ENCODE results near the gene FOXN1.
"Not testable (repeated sequence)": the region's sequence is repeated elsewhere in the genome, so short reads cannot be mapped to it uniquely, and the experiment has no call there.

FOXN1 gene, protein sequence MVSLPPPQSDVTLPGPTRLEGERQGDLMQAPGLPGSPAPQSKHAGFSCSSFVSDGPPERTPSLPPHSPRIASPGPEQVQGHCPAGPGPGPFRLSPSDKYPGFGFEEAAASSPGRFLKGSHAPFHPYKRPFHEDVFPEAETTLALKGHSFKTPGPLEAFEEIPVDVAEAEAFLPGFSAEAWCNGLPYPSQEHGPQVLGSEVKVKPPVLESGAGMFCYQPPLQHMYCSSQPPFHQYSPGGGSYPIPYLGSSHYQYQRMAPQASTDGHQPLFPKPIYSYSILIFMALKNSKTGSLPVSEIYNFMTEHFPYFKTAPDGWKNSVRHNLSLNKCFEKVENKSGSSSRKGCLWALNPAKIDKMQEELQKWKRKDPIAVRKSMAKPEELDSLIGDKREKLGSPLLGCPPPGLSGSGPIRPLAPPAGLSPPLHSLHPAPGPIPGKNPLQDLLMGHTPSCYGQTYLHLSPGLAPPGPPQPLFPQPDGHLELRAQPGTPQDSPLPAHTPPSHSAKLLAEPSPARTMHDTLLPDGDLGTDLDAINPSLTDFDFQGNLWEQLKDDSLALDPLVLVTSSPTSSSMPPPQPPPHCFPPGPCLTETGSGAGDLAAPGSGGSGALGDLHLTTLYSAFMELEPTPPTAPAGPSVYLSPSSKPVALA

DNA sequence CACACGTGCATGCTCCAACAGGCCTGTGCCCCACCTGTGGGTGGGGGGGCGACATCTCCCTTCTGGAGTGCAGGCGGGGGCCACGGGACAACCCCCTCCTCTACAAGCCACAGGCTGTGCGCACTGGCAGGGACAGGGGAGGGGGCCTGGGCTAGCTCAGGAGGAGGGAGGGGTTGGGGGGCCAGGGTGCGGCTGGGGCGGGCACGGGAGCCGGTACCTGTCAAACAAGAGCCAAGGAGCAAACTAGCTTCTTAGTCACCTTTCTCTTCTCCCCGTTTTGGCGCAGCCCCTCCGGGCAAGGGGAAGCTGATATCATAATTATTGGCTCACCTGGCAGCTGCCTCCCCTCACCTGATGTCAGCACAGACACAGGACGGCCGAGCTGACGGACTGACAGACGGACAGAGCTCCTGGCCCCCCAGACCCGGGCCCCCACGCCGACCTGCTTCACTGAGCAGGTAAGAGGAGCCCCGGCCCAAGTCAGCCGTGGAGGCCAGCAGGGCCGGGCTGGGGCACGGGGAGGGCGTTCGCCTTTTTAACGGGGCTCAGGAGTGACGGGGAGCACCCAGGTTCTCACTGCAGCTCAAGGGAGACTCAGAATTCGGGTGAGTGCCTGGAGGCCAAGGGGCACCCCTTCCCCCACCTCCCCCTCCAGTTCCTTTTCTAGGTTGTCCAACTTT lies at the start of gene FOXN1:
TSS of gene FOXN1 (plus strand) at position 363 of the 680 bp plus-strand sequence. CDS start 17,622 bp downstream, outside the sequence.
- no peak for DNase-seq

DNA sequence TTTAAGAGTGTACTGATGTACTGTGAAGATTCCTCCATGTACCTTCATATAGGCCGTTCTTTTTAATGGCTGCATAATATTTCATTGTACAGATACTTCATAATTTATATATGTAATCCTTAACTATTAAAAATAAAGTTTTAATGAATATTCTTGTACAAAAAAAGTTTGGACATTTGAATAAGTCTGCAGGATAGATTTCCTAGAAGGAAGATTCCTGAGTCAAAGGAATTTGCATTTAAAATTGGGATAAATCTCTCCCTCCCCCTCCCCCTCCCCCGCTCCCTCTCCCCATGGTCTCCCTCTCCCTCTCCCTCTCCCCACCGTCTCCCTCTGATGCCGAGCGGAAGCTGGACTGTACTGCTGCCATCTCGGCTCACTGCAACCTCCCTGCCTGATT lies 48.3 kb upstream of the FOXN1 start:
- DNase-seq, result no peak

DNA sequence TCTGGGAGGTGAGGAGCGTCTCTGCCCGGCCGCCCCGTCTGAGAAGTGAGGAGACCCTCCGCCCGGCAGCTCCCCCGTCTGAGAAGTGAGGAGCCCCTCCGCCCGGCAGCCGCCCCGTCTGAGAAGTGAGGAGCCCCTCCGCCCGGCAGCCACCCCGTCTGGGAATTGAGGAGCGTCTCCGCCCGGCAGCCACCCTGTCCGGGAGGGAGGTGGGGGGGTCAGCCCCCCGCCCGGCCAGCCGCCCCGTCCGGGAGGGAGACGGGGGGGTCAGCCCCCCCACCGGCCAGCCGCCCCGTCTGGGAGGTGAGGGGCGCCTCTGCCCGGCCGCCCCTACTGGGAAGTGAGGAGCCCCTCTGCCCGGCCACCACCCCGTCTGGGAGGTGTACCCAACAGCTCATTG lies 47.3 kb upstream of the FOXN1 start:
- not testable (repeated sequence) for DNase-seq

DNA sequence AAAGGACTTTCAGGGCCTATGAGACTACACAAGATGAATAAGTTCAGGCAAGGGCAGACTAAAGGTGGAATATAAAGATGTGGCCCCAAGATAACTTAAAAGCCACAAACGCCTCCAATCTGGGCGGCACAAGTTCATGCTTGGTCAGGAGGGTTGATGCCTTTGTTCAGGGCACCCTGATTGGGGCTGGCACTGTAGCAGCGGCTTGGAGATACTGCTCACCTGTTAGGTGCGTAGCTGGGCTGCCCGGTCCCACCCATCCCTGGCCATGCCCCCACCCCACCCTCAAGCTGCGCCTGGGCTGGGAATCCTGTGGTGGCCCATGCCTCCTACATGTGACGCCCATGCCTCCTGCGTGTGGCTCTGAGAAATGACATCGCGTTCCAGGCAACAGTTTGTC lies 45.2 kb upstream of the FOXN1 start:
- DNase-seq, result no peak

DNA sequence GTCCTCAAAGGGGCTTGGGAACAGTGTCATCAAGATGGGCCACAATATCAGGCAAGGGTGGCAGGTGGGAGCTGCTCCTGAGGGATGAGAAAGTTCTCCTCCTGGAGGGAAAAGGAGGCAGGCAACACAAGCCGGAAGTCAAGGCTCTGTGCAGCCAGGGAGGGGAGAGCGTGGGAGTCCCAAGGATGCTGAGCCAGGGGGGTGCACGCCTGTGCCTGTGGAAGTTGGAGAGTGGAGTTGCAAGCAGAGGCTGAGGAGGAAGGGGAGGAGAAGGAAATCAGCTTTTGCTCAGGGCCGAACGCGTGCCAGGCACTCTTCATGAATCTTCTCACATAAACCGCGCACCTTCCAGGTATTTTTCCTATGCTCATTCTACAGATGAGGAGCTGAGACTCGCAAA lies 40.1 kb upstream of the FOXN1 start:
- no peak for DNase-seq

DNA sequence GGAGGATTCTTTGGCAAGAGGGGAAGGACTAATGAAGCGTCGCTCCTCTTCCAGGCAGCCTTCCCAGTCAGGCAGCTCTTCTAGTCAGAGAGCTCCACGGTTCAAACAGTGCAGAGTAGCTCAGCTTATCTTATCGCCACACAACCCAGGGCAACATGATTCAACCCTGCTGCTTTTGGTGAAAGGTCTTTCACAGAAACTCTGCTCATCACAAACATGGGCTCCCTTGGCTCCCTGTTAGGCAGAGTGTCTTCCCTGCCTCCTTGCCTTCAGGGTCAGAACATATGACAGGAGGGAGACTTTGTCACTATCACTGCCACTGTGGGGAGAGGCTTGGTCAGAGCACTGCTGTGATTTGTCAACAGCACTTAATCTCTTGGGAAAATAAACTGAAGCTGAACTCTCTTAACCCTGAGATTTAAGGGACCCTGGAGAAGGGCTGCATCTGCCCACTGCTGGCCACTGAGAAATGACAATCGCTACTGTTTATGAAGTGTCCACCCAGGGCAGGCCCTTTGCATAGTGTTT lies 39.6 kb upstream of the FOXN1 start:
- DNase-seq, result no peak

DNA sequence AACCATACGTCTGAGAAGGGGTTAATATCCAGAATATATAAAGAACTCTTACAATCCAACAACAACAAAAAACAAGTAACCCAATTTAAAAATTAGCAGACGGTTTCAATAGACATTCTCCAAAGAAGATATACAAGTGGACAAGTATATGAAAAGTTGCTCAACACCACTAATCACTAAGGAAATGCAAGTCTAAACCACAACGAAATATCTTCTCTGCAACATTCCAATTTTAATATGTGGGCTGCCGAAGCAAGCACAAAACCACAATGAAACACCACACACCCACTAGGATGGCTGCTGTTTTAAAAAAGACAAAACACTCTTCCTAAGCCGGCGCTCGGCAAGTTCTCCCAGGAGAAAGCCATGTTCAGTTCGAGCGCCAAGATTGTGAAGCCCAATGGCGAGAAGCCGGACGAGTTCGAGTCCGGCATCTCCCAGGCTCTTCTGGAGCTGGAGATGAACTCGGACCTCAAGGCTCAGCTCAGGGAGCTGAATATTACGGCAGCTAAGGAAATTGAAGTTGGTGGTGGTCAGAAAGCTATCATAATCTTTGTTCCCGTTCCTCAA lies 38.6 kb upstream of the FOXN1 start:
- DNase-seq, result no peak

DNA sequence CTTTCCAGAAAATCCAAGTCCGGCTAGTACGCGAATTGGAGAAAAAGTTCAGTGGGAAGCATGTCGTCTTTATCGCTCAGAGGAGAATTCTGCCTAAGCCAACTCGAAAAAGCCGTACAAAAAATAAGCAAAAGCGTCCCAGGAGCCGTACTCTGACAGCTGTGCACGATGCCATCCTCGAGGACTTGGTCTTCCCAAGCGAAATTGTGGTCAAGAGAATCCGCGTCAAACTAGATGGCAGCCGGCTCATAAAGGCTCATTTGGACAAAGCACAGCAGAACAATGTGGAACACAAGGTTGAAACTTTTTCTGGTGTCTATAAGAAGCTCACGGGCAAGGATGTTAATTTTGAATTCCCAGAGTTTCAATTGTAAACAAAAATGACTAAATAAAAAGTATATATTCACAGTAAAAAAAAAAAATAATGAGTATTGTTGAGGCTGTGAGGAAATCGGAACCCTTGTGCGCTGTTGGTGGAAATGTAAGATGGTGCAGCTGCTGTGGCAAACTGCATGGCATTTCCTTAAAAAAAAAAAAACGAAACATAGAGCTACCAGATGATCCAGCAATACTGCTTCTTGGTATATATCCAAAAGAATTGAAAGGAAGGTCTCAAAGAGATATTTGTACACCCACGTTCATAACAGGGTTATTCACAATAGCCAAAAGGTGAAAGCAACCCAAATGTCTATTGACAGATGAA lies 38.0 kb upstream of the FOXN1 start:
- DNase-seq, result not testable (repeated sequence)

DNA sequence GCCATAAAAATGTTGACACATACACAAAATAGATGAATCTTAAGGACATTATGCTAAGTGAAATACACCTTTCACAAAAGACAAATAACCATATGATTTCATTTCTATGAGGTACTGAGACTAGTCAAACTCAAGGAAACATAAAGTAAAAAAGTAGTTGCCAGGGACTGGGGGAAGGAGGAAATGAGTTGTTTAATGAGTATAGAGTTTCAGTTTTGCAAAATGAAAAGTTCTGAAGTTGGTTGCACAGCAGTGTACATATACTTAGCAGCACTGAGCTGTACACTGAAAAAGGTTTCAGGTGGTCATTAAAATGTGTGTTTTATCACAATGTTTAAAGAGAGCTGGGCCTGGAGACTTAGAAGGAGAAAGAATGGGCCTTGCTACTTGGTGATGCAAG lies 37.4 kb upstream of the FOXN1 start:
- DNase-seq, result no peak

DNA sequence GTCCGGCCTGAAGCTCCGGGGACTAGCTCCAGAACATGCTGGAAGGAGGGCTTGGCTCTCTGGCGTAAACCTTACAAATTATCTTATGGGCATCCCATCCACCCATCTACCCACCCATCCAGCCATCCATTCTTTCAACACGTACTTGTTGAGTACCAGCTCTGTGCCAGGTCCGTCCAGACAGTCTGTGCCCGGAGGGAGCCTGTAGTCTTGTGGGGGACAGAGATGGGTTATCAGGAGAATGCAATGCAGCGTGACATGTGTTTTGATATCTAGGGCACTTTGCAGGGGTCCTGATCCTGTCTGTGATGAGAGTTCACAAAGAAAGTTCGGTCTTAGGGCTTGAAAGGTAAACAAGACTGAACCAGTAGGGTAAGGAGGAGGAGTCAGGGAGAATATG lies 36.8 kb upstream of the FOXN1 start:
- no peak for DNase-seq

DNA sequence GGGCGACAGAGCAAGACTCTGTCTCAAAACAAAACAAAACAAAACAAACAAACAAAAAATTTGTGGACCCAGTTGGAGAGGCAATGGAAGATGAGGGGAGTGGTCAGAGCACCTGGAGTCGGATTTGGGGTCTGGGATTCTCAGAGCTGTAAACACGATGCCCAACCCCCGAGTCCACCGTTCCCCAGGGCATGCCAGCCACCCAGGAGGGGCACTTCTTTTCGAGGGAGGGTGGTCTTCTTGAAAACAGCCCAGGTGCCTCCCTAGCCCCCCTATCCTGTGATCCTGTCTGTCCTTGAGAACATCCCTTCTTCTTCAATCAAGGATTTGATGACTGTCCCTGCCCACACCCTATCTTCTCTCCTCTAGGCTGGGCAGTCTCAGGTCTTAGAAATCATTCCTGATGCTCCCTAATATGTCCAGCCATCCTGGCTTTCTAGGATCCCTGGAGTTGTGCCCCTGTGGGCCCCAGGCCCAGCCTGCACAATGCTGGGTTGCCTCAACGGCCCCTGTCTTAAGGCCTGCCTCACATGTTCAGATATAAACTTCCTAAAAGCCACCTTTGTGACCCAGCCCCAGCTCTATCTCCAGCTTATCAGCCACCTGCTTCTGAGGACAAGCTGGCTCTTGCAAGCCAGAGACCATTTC lies 35.8 kb upstream of the FOXN1 start:
- DNase-seq, result no peak

DNA sequence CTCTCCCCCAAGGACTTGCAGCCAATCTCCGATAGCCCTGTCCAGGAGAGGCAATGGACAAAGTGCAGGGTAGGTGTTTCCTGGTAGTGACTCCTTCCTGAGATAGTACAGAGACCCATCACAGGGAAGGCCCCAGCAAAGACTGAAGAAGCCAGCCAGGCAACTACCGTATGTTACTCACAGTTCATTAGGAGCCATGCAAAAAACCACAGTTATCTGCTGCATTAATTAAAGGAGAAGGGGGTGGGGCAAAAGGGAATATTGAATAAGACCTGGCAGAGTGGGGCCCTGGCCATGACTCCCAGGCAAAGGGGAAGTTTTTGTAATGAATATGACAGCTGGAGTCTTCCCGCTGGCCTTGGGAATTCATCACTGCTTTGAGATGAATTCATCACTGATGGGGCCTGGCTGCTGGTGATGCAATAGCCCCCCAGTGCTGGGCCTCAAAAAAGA lies 35.2 kb upstream of the FOXN1 start:
- no peak for DNase-seq

DNA sequence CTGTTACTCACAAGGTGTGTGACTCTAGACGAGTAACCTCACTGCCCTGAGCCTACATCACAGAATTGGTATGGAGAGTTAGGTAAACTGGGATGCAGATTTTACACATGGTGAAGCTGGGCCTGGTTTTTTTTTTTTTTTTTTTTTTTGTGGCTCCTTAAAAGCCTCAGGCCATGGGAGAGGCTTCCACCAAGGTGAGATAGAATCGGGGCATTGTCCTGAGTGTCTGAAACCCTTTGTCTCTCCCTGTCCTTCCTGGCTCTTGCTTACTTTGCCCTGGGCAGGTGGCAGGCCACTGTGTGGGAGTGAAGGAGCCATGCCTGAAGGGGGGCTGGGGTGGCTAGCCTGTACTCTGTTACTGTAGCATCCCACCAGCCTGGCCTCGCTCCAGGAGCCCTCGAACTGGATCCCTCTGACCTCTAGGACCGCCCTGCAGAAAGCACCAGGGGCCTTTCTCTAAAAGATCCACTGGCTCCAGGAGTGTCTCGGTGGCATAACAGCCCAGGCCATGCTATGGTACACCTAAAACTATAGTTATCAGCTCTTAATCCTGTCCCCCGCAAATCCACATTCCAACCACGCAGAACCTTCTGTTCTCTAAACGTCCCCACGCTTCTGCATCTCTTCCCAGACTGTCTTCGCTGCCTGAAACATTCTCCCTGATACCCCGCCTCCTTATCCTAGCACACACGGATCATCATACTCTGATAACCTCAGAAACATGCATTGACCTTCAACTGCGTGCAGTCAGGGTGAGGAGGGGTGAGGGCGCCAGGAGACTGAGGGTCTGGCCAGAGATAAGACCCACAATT lies 34.4 kb upstream of the FOXN1 start:
- DNase-seq, result no peak

DNA sequence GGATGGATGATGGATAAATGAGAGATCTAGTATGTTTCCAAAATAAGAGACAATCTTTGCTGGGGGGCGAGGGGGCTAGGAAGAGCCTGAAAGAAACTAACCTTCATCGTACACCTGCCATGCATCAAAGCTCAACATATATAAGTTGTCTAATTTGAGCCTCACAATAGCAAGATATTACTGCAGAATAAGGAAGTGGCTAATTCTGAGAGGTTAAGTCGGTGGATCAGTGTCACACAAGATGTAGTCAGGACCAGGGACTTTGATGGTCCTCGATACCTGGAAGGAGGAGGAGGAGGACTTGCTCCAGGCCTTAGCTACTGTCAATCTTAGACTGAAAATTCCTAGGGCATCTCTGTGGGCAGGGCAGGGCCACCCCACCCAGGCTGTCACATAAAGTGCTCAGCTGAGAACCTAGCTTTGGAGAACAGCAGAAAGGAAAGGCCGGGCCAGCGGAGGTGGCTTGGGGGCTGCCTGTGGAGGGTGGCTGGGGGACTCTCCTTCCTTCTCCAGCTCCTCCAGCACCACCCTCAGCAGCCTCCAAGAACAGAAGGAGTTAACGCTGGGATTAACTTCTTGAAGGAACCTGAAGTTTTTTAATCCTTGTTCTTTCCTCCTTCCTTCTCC lies 33.2 kb upstream of the FOXN1 start:
- no peak for DNase-seq

DNA sequence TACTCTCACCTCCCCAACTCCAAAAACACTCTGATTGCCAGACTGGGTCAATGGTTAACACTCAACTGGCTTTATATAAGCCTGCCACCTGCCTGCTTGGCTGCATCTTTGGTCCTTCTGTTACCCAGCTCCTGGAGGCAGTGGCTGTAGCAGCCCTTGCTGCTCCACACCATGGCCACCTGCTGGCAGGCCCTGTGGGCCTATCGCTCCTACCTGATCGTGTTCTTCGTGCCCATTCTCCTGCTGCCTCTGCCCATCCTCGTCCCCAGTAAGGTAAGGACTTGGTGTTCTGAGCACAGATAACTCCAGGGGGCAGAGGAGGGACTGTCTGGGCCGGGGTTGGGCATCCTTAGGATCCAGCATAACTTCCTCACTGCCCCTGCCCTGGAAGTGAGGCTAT lies 32.6 kb upstream of the FOXN1 start, which contains the start of gene SLC13A2:
TSS of gene SLC13A2 (plus strand) at position 103 of the 400 bp plus-strand sequence. CDS start at position 172, 69 bp downstream.
- DNase-seq, result no peak

DNA sequence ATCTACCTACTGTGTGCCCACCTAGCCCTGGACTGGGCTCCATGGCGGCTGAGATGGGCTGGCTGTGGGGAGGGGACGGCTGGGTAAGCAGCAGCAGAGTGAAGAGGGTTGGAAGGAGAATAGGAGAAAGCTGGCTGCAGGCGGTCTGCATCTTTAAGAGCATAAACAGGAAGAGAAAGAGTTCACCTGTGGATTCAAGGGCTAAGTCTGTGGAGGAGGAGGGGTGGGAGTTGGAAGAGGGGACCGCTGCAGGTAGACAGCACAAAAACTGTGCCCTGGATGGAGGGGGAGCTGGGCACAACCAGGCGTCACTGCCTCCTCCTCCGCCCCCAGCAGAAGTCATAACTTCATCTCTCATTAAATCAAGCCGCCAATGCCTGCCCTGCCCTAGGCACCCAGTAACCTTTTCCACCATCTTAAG lies 32.0 kb upstream of the FOXN1 start:
- DNase-seq, result no peak

DNA sequence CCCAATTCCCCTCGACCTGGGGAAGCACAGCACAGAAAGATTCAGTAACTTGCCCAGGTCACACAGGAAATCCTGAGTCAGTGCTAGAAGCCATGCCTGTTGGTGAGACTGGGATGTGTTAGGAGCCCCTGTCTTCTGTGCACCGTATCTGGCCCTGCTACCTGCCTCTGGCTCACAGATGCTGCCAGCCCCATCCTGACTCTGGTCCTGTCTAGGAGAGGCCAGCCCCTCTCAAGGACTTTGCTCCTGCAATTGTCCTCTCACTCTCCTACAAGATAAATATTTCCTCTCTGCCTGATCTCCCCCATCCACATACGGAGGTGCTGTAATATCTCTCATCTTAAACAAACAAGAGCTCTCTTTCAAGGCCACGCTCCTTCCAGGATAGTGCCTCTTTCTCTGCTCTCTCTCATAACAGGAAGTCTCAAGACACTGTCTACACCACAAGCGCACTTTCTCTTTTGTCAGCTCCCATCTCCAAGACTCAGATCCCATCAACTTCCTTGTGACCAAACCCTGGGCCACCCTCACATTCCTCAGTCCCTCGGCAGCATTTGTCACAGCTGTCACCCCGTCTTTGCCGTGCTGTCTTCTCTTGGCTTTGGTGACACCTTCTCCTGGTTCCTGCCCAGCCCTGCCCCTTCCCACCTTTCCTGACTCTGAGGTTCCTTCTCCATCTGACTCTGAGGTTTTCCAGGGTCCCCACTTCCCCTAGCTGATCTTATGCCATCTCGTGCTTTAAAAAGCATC lies 30.8 kb upstream of the FOXN1 start:
- DNase-seq, result no peak

DNA sequence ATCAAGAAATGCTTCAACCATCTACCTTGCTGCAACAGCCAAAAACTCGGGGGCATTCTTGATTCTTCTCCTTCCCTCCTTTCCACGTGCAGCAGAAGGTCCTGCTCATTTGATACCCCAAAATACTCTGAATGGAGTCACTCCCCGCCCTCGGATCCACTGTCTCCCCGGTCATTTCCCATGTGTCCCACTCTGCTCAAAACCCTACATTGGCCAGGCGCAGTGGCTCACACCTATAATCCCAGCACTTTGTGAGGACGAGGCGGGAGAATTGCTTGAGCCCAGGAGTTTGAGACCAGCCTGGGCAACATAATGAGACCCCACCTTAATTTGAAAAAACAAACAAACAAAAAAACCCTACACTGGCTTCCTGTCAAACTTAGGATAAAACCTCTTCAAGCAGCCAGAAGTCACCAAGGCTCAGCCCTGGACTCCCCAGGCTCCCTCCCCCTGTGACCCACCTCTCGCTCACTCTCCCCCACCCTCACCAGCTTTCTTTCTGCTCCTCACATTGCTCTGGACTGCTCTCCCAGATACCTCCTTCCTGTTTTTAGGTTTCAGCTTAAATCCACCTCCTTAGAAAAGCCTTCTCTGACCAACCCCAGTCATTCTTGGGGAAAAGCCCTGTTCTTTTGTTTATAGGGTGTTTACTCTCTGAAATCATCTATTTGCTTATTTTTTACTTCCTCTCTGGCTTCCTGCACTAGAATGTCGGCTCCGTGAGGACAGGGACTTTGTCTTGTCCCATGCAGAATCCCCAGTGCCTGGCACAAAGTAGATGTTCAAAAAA lies 29.9 kb upstream of the FOXN1 start:
- DNase-seq, result no peak

DNA sequence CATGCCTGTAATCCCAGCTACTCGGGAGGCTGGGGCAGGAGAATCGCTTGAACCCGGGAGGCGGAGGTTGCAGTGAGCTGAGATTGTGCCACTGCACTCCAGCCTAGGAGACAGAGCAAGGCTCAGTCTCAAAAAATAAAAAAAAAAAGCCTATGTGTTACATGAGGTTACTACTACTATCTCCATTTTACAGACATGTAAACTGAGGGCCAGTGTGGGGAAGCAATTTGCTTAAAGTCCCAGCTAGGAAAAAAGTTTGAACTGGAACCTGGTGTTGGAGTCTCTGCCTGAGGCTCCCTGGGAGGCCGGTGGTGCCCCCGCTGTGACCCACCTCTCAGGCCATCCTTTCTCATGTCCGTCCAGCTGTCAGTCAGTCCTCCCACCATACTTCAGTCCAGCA lies 28.2 kb upstream of the FOXN1 start:
- DNase-seq, result no peak

Measured in NCI-H2081 treated with DMSO at 0.1 percent for 48 hours (cell line).